Stimulated activated CD8-positive, alpha-beta memory T cell treated with anti-CD3 and anti-CD28 coated beads, Interleukin-12 subunit alpha, Interleukin-12 subunit beta, amount 100 ng/mL, for 24 hours (primary cell): ENCODE results near the gene ZNF764.
A peak's percentile ranks its signal among the peaks of the same experiment; 100 is the strongest.
"Not testable (repeated sequence)": the region's sequence is repeated elsewhere in the genome, so short reads cannot be mapped to it uniquely, and the experiment has no call there.

ENCODE experiments used
- DNase-seq: peaks from one replicate; pipeline ENCODE4 v3.0.0-alpha.2; 2020; ENCODE audit errors: extremely low read depth

The ZNF764 gene

GRCh38 chr16:30548416-30549253 lies 9.5 kb downstream of the ZNF764 start:
- no peak for DNase-seq

DNA sequence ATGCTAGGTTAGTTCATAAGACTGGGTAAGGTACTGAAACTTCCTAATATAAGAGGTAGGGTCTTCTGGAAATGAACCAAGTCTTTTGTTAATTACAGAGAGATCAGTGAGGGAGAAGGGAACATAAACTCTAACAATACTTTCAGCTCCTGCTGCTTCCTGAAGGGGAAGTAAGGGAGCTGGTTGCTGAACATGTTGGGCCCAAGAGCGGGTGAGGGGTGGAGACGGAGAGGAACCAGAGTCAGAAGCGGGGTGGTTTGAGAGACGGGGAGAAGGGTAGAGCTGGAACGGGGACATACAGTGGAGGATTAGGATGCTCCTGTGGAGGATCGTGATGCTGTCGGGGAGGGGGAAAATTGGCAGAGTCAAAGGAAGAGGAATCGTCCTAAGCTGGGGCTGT lies 12.1 kb downstream of the ZNF764 start:
- DNase-seq, result no peak

DNA sequence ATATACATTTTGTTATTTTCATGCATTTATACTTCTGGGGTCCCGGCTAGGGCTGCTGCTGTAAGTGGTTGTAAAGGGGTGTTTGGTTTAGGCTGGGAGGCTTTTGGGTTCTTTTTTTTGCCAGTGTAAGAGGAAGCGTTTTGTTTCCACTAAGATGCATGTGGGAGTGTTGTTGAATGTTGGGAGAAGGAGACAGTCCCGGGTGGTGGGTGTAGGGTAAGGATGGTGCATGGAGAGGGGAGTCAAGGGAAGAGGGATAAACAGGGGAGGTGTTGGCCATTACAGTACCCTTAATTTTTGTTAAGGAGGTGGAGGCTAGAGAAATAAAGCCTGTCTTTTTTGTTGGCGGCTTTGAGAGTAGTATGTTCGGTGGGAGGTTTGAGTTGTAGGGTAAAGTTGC lies 15.1 kb downstream of the ZNF764 start:
- DNase-seq, result no peak

DNA sequence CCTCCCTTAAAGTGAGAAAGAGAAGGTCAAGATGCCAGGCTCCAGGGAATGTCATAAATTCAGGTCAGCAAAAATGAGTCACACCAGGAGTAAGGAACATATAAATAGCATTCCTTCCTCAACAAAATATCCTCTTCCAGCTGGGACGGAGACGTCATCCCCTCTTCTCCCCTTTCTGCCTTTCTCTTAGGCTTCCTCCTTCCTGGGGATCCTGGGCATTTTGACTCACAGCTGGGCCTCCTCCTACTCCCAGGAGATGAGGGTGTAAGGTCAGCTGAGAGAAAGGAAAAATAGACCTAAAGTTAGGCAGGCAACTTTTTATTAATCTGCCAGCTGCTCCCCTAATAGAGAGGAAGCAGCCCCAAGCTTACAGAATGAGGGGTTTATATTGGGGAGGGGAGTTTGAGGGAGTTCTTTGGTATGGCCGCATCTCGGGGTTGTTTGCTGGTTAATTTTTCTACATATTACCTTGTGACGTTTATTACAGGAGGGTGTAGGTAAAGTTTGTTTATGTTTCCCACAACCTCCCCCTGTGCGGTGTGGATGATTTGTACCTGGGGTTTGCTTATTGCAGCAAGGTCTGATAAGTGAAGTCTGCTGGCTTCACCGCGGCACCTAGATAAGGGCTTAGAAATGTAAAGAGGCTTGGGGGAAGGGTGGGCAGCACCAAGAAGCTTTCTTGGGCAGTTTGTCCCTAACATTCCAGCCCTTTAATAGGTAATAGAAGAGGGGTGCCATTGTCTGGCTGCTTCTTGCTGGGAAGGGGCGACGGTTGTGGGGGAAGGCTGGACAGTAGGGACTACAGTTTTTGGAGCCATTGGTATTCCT lies 16.5 kb downstream of the ZNF764 start:
- DNase-seq, result no peak

- DNase-seq, result not testable (repeated sequence)
Observed at GRCh38 chr16:30540916-30541464, 17.2 kb downstream of the ZNF764 start.

GRCh38 chr16:30539986-30540526 lies 18.1 kb downstream of the ZNF764 start:
- DNase-seq, result not testable (repeated sequence)

- DNase-seq, result no peak
Observed at GRCh38 chr16:30539000-30539964, 18.9 kb downstream of the ZNF764 start.

DNA sequence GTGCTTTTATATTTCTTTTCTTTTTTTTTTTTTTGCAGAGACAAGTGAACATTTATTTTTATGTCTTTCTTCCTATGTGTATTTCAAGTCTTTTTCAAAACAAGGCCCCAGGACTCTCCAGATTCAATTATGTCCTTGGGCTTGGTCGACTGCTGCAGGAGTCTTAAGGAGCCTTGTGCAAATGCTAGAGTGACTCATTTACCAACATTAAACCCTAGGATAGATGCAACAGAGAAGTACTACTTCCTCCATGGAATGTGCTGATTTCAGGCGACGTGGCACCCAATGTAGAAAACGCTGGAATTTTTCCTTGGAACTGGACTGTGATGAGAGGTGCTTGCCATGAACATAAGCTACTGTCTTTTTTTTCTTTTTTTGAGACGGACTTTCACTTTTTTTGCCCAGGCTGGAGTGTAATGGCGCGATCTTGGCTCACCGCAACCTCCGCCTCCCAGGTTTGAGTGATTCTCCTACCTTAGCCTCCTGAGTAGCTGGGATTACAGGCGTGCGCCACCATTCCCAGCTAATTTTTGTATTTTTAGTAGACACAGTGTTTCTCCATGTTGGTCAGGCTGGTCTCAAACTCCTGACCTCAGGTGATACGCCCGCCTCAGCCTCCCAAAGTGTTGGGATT lies 21.7 kb downstream of the ZNF764 start:
- DNase-seq, result not testable (repeated sequence)

- peak; percentile 35 for DNase-seq
Observed at GRCh38 chr16:30535777-30536190, 22.4 kb downstream of the ZNF764 start.

DNA sequence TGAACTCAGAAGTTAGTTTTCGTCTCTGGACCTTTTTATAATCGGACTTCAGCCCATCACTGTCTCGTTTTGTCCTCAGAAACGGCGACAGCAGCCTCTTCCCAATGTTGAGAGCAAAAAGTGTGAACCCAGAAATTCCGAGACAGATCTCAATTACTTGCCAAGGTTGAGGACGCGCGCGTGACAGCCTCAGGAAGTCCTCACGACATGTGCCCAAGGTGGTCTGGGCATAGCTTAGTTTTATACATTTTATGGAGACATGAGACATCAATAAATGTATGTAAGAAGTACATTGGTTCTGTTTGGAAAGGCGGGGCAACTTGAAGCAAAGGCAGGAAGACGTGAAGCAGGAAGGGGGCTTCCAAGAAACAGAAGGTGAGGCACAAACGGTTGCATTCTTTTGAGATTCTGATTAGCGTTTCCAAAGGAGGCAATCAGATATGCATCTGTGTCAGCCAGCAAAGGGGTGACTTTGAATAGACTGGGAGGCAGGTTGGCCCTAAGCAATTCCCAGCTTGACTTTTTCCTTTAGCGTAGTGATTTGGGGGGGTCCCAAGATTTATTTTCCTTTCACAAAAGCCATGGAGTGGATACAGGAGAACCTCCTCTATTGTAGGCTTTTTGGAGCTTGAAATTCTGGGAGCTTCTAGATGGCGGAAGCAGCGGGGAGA lies 22.9 kb downstream of the ZNF764 start:
- no peak for DNase-seq

GRCh38 chr16:30534368-30535105 lies 23.6 kb downstream of the ZNF764 start, which contains the start of gene ZNF747:
TSS of gene ZNF747 (minus strand) at chr16:30534858. CDS start at chr16:30534679, 179 bp downstream.
- peak; percentile 75 for DNase-seq

DNA sequence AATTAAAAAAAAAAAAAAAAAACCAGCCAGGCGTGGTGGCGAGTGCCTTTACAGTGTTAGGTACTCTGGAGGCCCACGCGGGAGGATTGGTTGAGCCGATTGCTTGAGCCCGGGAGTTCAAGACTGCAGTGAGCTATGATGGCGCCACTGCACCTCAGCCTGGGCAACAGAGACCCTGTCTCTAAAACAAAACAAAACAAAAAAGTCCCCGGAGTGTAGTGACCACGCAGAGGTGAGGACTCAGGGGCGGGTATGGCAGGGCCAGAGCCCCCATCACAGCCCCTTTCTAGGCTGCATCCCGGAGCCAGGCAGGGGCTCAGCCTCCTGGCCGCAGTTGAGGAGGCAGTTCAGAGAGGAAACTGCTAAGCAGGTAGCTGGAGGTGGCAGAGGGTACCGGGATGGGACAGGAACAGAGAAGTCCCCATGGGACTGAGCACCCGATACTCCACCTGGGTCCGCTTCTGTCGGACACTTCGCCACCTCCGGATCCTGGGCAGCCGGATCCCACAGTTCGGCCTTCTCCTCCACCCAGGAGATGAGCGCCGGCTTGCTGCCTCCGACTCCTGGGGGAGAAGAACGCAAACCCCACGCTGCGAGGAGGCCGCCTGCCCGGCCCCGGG lies 24.3 kb downstream of the ZNF764 start:
- no peak for DNase-seq

GRCh38 chr16:30533146-30533522 lies 25.0 kb downstream of the ZNF764 start:
- no peak for DNase-seq

- DNase-seq, result no peak
Observed at GRCh38 chr16:30532285-30533145, 25.7 kb downstream of the ZNF764 start.

- DNase-seq, result no peak
Observed at GRCh38 chr16:30530163-30531037, 27.8 kb downstream of the ZNF764 start.

DNA sequence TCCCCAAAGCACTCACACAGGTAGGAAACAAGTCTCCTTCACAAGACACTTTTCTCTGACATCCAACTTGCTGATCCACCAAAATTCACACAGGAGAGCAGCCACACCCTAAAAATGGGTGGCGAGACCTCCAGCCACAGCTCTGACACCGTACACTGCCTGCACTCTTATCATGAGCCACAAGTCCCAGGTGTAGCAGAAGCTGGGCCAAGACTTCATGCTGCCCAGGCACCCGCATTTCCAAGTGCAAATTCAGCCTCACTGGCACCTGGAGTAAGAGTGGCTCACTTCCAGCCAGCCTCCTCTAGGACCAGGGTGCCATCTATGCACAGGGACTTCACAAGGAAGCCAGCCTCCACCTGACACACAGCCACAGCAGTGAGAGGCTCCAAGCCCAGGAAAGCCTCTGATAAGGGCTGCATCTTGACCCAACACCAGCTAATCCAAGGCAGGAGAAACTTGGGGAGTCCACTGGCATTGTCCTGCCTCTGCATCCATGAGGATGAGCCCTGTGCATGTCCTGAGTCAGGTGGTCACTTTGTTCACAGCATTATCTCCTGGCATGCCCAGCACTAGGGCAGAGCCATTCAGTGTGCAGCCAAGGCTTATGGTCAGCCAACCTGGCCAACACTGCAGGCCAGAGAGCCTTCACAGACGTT lies 29.2 kb downstream of the ZNF764 start:
- no peak for DNase-seq
